Liver (tissue), 9 donors: Measurements from ENCODE around the gene LAMP1. TPM values are rescaled to one million over a fixed set of nuclear protein-coding genes. Genes with fewer than 3 reads are reported as not detected.

Experiments
- DNase-seq: peaks from one replicate; pipeline ENCODE4 v3.0.0-alpha.2; 2017; ENCODE audit warnings: low spot score
- H3K27ac ChIP-seq, 2 donors: one replicate each; pipeline ENCODE4 v1.7.0; 2013; ENCODE audit warnings: inconsistent platforms in 2 of 2, low read length in 2 of 2, control low read depth in 1 of 2, low read depth in 1 of 2, mild to moderate bottlenecking in 1 of 2
- H3K27me3 ChIP-seq, 4 donors: one replicate each; pipeline versions ENCODE4 v1.6.1 to v1.7.0; 2013; ENCODE audit warnings: low read length in 3 of 4, inconsistent platforms in 1 of 4, mild to moderate bottlenecking in 1 of 4, moderate library complexity in 1 of 4; ENCODE audit not compliant: control insufficient read depth in 4 of 4, insufficient read depth in 4 of 4
- H3K36me3 ChIP-seq, 4 donors: one replicate each; pipeline versions ENCODE4 v1.6.1 to v1.7.0; 2013; ENCODE audit warnings: low read length in 3 of 4, mild to moderate bottlenecking in 3 of 4, low read depth in 1 of 4, moderate library complexity in 1 of 4; ENCODE audit not compliant: control insufficient read depth in 4 of 4, insufficient read depth in 3 of 4
- H3K4me1 ChIP-seq, 4 donors: one replicate each; pipeline versions ENCODE4 v1.6.1 to v1.7.0; 2013; ENCODE audit warnings: low read length in 3 of 4, mild to moderate bottlenecking in 3 of 4, moderate library complexity in 1 of 4; ENCODE audit not compliant: control insufficient read depth in 4 of 4, insufficient read depth in 4 of 4
- H3K4me3 ChIP-seq, 3 donors: one replicate each; pipeline versions ENCODE4 v1.6.1 to v1.7.0; 2013; ENCODE audit warnings: low read length in 3 of 3, control low read depth in 1 of 3, low read depth in 1 of 3, mild to moderate bottlenecking in 1 of 3
- H3K9ac ChIP-seq, 2 donors: one replicate each; pipeline ENCODE4 v1.7.0; 2013; ENCODE audit warnings: low read length in 2 of 2, mild to moderate bottlenecking in 2 of 2, moderate library complexity in 2 of 2, control low read depth in 1 of 2, low read depth in 1 of 2
- H3K9me3 ChIP-seq, 4 donors: one replicate each; pipeline versions ENCODE4 v1.6.1 to v1.7.0; 2013; ENCODE audit warnings: low read length in 3 of 4; ENCODE audit not compliant: control insufficient read depth in 4 of 4
- CTCF ChIP-seq: fragments of 150-350 bp; IDR thresholded peaks from 2 replicates; pipeline ENCODE4 v1.5.1; 2017; ENCODE audit warnings: improper control_type of control experiment, low read depth, low read length; ENCODE audit not compliant: missing input control
- EGR1 ChIP-seq, 2 donors: IDR thresholded peaks; 2 replicates each; pipeline ENCODE4 v1.6.1; 2016 to 2018; ENCODE audit warnings: antibody characterized with exemption in 2 of 2, low read depth in 2 of 2
- FOXA1 ChIP-seq: IDR thresholded peaks from 2 replicates; pipeline ENCODE4 v1.6.1; 2016; ENCODE audit warnings: antibody characterized with exemption
- FOXA2 ChIP-seq: IDR thresholded peaks from 2 replicates; pipeline ENCODE4 v1.6.1; 2016; ENCODE audit warnings: antibody characterized with exemption
- GABPA ChIP-seq, 2 donors: IDR thresholded peaks in 1 of 2; conservative IDR thresholded peaks in 1 of 2; 2 replicates each; pipeline ENCODE4 v1.6.1; 2016; ENCODE audit warnings: antibody characterized with exemption in 2 of 2, mild to moderate bottlenecking in 1 of 2, moderate library complexity in 1 of 2
- HNF4A ChIP-seq, 2 donors: conservative IDR thresholded peaks; 2 replicates each; pipeline ENCODE4 v1.6.1; 2016; ENCODE audit warnings: antibody characterized with exemption in 2 of 2, mild to moderate bottlenecking in 2 of 2
- HNF4G ChIP-seq: IDR thresholded peaks from 2 replicates; pipeline ENCODE4 v1.6.1; 2016; ENCODE audit warnings: antibody characterized with exemption
- JUND ChIP-seq, 2 donors: IDR thresholded peaks; 2 replicates each; pipeline ENCODE4 v1.6.1; 2016; ENCODE audit warnings: antibody characterized with exemption in 2 of 2
- MAX ChIP-seq: IDR thresholded peaks from 2 replicates; pipeline ENCODE4 v1.6.1; 2016; ENCODE audit warnings: antibody characterized with exemption
- NR2F2 ChIP-seq: IDR thresholded peaks from 2 replicates; pipeline ENCODE4 v1.6.1; 2016; ENCODE audit warnings: antibody characterized with exemption
- RAD21 ChIP-seq, 2 donors: IDR thresholded peaks; 2 replicates each; pipeline ENCODE4 v1.6.1; 2016; ENCODE audit warnings: antibody characterized with exemption in 2 of 2, mild to moderate bottlenecking in 2 of 2
- RXRA ChIP-seq, 2 donors: IDR thresholded peaks; 2 replicates each; pipeline ENCODE4 v1.6.1; 2017 to 2018; ENCODE audit warnings: antibody characterized with exemption in 2 of 2, mild to moderate bottlenecking in 1 of 2
- SP1 ChIP-seq: IDR thresholded peaks from 2 replicates; pipeline ENCODE4 v1.6.1; 2018; ENCODE audit warnings: antibody characterized with exemption, mild to moderate bottlenecking
- TAF1 ChIP-seq: conservative IDR thresholded peaks from 2 replicates; pipeline ENCODE4 v1.6.1; 2016; ENCODE audit warnings: antibody characterized with exemption, mild to moderate bottlenecking
- YY1 ChIP-seq: IDR thresholded peaks from 2 replicates; pipeline ENCODE4 v1.6.1; 2016; ENCODE audit warnings: antibody characterized with exemption, mild to moderate bottlenecking
- ZBTB33 ChIP-seq: IDR thresholded peaks from 2 replicates; pipeline ENCODE4 v1.6.1; 2016; ENCODE audit warnings: antibody characterized with exemption
- WGBS: extraction: QIAGEN DNeasy Blood & Tissue Kit; methylation state at CpG from one replicate; pipeline ENCODE4 v1.1.7; 2013; 5-methylcytosine and 5-hydroxymethylcytosine counted together
- polyA plus RNA-seq, 2 donors: library from polyadenylated mRNA; stranded (reverse) in 1 of 2; unstranded in 1 of 2; fragments of 200-250 nt in 1 of 2; fragments of >200 nt in 1 of 2; fragmentation: Nextera tagmentation in 1 of 2; extraction: Ambion mirVana in 1 of 2; gene quantifications; one replicate each; pipeline versions ENCODE4 v1.2.1 to v1.2.3, GENCODE V29; 2013 to 2015
- total RNA-seq, 2 donors: library from RNA; depleted of rRNA; stranded (reverse); fragments of >200 nt; gene quantifications; one replicate each; pipeline ENCODE4 v1.2.3, GENCODE V29; 2014
- TF ChIP-seq, protein P1 (sequence below): IDR thresholded peaks from 2 replicates; pipeline ENCODE4 v1.6.1; 2016; ENCODE audit warnings: antibody characterized with exemption
- TF ChIP-seq, protein P2 (sequence below): IDR thresholded peaks from 2 replicates; pipeline ENCODE4 v1.6.1; 2016; ENCODE audit warnings: antibody characterized with exemption, mild to moderate bottlenecking
- donor health status: healthy.
- donor health status: healthy.
- donor health status: healthy.
- donor health status: healthy.
- donor health status: healthy.

Gene LAMP1
- total and polyA plus RNA-seq, 4 donors: 24.4 to 160 (median 62.9) TPM

GRCh38 chr13:113367020-113367560, 70.1 kb downstream of the LAMP1 start:
- peaks cover 0 to 9% (median 8%) of the 10 kb centered on the region in 4 donors for H3K4me1 ChIP-seq
- no peak overlapping the region for H3K27ac ChIP-seq
- no peaks in the 10 kb centered on the region for H3K27me3 ChIP-seq
- no peak overlapping the region for H3K4me3 ChIP-seq
- WGBS: 92% methylated on average over 15 of the region's 15 CpGs
- DNase-seq: peak; percentile 27
- H3K9me3 ChIP-seq: no peaks in the 10 kb centered on the region
- H3K9ac ChIP-seq: no peak overlapping the region
- TF ChIP-seq CTCF (no peak), GABPA (IDR thresholded peaks at IDR 0.05 in 1 of 2, conservative IDR thresholded peaks at IDR 0.05 in 1 of 2) (no peak), NR2F2 (no peak), JUND (IDR thresholded peaks at IDR 0.05) (no peak), RAD21 (IDR thresholded peaks at IDR 0.05) (no peak), FOXA1 (no peak), TAF1 (no peak), ZBTB33 (no peak), MAX (no peak), FOXA2 (no peak), RXRA (IDR thresholded peaks at IDR 0.05) (no peak), HNF4G (no peak), YY1 (no peak), SP1 (no peak), EGR1 (IDR thresholded peaks at IDR 0.05; ENCODE audit: low read depth in 2 of 2) (no peak), HNF4A (conservative IDR thresholded peaks at IDR 0.05) (no peak)
- TF ChIP-seq, protein P1, sequence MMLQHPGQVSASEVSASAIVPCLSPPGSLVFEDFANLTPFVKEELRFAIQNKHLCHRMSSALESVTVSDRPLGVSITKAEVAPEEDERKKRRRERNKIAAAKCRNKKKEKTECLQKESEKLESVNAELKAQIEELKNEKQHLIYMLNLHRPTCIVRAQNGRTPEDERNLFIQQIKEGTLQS: no peak
- TF ChIP-seq, protein P2, sequence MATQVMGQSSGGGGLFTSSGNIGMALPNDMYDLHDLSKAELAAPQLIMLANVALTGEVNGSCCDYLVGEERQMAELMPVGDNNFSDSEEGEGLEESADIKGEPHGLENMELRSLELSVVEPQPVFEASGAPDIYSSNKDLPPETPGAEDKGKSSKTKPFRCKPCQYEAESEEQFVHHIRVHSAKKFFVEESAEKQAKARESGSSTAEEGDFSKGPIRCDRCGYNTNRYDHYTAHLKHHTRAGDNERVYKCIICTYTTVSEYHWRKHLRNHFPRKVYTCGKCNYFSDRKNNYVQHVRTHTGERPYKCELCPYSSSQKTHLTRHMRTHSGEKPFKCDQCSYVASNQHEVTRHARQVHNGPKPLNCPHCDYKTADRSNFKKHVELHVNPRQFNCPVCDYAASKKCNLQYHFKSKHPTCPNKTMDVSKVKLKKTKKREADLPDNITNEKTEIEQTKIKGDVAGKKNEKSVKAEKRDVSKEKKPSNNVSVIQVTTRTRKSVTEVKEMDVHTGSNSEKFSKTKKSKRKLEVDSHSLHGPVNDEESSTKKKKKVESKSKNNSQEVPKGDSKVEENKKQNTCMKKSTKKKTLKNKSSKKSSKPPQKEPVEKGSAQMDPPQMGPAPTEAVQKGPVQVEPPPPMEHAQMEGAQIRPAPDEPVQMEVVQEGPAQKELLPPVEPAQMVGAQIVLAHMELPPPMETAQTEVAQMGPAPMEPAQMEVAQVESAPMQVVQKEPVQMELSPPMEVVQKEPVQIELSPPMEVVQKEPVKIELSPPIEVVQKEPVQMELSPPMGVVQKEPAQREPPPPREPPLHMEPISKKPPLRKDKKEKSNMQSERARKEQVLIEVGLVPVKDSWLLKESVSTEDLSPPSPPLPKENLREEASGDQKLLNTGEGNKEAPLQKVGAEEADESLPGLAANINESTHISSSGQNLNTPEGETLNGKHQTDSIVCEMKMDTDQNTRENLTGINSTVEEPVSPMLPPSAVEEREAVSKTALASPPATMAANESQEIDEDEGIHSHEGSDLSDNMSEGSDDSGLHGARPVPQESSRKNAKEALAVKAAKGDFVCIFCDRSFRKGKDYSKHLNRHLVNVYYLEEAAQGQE: no peak
- H3K36me3 ChIP-seq: no peaks in the 10 kb centered on the region
